ENCODE measurements around the gene IL1RAPL2.

IL1RAPL2 gene

DNA sequence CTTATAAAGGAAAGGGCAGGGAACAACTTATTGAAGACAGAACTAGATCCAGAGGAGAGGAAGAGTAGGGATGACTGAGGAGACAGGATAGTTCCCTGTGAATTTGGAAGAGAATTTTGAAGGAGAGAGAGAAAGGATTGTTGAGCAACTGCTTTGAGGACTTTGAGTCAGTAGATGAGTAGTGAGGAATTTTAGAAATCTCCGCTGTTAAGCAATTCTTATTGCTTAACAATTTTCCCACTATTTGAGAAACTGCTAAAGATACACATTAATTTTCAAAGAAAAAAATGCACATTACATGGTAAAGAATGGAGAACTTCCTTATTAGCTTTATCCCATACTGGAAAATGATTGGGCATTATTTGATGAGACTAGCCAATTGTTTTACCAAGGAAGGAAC lies 1140.0 kb downstream of the IL1RAPL2 start:
- TF ChIP-seq CTCF (IDR thresholded peaks at IDR 0.05; ENCODE audit: low read depth, low read length, poor library complexity, severe bottlenecking) (no peak), EZH2phosphoT487 (IDR thresholded peaks at IDR 0.05; ENCODE audit: borderline replicate concordance, low read length) (no peak)
- Histone ChIP-seq H3K27me3 (ENCODE audit: control insufficient read depth, low read length) (no peaks in the 10 kb centered on the region), H3K9me2 (replicated peaks; ENCODE audit: control insufficient read depth, low read length) (no peaks in the 10 kb centered on the region)

GRCh38 chrX:105711805-105712204 lies 1145.8 kb downstream of the IL1RAPL2 start:
- no peak for TF ChIP-seq EZH2phosphoT487 (IDR thresholded peaks at IDR 0.05; ENCODE audit: borderline replicate concordance, low read length)
- no peak for TF ChIP-seq CTCF (IDR thresholded peaks at IDR 0.05; ENCODE audit: low read depth, low read length, poor library complexity, severe bottlenecking)

More for the DNA sequence above, 1140.0 kb downstream of the IL1RAPL2 start:
- H3K4me3 ChIP-seq (ENCODE audit: low read length), result no peak overlapping the region
- no peaks in the 10 kb centered on the region for H3K36me3 ChIP-seq (ENCODE audit: control insufficient read depth, low read length)
- no peaks in the 10 kb centered on the region for H4K20me1 ChIP-seq (ENCODE audit: control insufficient read depth, insufficient read depth, low read depth, low read length)
- H3K9me3 ChIP-seq (ENCODE audit: control insufficient read depth, insufficient read depth, low read length), result no peaks in the 10 kb centered on the region
- H3K4me2 ChIP-seq (ENCODE audit: low read length), result no peak overlapping the region
- no peaks in the 10 kb centered on the region for H3K79me2 ChIP-seq (ENCODE audit: control insufficient read depth, low read length)
- no peak overlapping the region for H3K27ac ChIP-seq (ENCODE audit: low read depth, low read length)
- no peaks in the 10 kb centered on the region for H3K4me1 ChIP-seq (ENCODE audit: control insufficient read depth, low read length)
- H3F3A ChIP-seq (ENCODE audit: control insufficient read depth, insufficient read depth), result no peaks in the 10 kb centered on the region

GRCh38 chrX:105715746-105716145 lies 1149.7 kb downstream of the IL1RAPL2 start:
- Histone ChIP-seq H3K4me1 (ENCODE audit: control insufficient read depth, low read length) (no peaks in the 10 kb centered on the region), H3K36me3 (ENCODE audit: control insufficient read depth, low read length) (no peaks in the 10 kb centered on the region), H3K4me3 (ENCODE audit: low read length) (no peak overlapping the region), H3K27me3 (ENCODE audit: control insufficient read depth, low read length) (no peaks in the 10 kb centered on the region), H3K9me2 (replicated peaks; ENCODE audit: control insufficient read depth, low read length) (no peaks in the 10 kb centered on the region), H4K20me1 (ENCODE audit: control insufficient read depth, insufficient read depth, low read depth, low read length) (no peaks in the 10 kb centered on the region), H3K27ac (ENCODE audit: low read depth, low read length) (no peak overlapping the region), H3F3A (ENCODE audit: control insufficient read depth, insufficient read depth) (no peaks in the 10 kb centered on the region), H3K4me2 (ENCODE audit: low read length) (no peak overlapping the region), H3K9me3 (ENCODE audit: control insufficient read depth, insufficient read depth, low read length) (no peaks in the 10 kb centered on the region), H3K79me2 (ENCODE audit: control insufficient read depth, low read length) (no peaks in the 10 kb centered on the region)
- TF ChIP-seq CTCF (IDR thresholded peaks at IDR 0.05; ENCODE audit: low read depth, low read length, poor library complexity, severe bottlenecking), result no peak
- TF ChIP-seq EZH2phosphoT487 (IDR thresholded peaks at IDR 0.05; ENCODE audit: borderline replicate concordance, low read length), result no peak

More at GRCh38 chrX:105711805-105712204, 1145.8 kb downstream of the IL1RAPL2 start:
- Histone ChIP-seq H3K27ac (ENCODE audit: low read depth, low read length) (no peak overlapping the region), H3K27me3 (ENCODE audit: control insufficient read depth, low read length) (no peaks in the 10 kb centered on the region), H3K9me2 (replicated peaks; ENCODE audit: control insufficient read depth, low read length) (no peaks in the 10 kb centered on the region), H3K4me2 (ENCODE audit: low read length) (no peak overlapping the region), H3K4me1 (ENCODE audit: control insufficient read depth, low read length) (no peaks in the 10 kb centered on the region), H3K4me3 (ENCODE audit: low read length) (no peak overlapping the region), H3K79me2 (ENCODE audit: control insufficient read depth, low read length) (no peaks in the 10 kb centered on the region), H3F3A (ENCODE audit: control insufficient read depth, insufficient read depth) (no peaks in the 10 kb centered on the region), H3K9me3 (ENCODE audit: control insufficient read depth, insufficient read depth, low read length) (no peaks in the 10 kb centered on the region), H3K36me3 (ENCODE audit: control insufficient read depth, low read length) (no peaks in the 10 kb centered on the region), H4K20me1 (ENCODE audit: control insufficient read depth, insufficient read depth, low read depth, low read length) (no peaks in the 10 kb centered on the region)

All from DOHH2 (cell line).